ENCODE results near the gene SLC35F3.

The SLC35F3 gene

GRCh38 chr1:233998891-233999290 is 94.4 kb downstream of the SLC35F3 start:
- H3K9me2 ChIP-seq (replicated peaks; ENCODE audit: control insufficient read depth, low read length) = no peaks in the 10 kb centered on the region
- H3K27me3 ChIP-seq (ENCODE audit: control insufficient read depth, low read length) = no peaks in the 10 kb centered on the region
- no peak for TF ChIP-seq CTCF (IDR thresholded peaks at IDR 0.05; ENCODE audit: low read depth, low read length, poor library complexity, severe bottlenecking)
- TF ChIP-seq EZH2phosphoT487 (IDR thresholded peaks at IDR 0.05; ENCODE audit: borderline replicate concordance, low read length) = no peak
- no peaks in the 10 kb centered on the region for H3K4me1 ChIP-seq (ENCODE audit: control insufficient read depth, low read length)
- no peaks in the 10 kb centered on the region for H4K20me1 ChIP-seq (ENCODE audit: control insufficient read depth, insufficient read depth, low read depth, low read length)
- H3K27ac ChIP-seq (ENCODE audit: low read depth, low read length) = no peak overlapping the region
- no peak overlapping the region for H3K4me2 ChIP-seq (ENCODE audit: low read length)
- H3F3A ChIP-seq (ENCODE audit: control insufficient read depth, insufficient read depth) = no peaks in the 10 kb centered on the region
- no peaks in the 10 kb centered on the region for H3K36me3 ChIP-seq (ENCODE audit: control insufficient read depth, low read length)
- H3K79me2 ChIP-seq (ENCODE audit: control insufficient read depth, low read length) = no peaks in the 10 kb centered on the region
- H3K4me3 ChIP-seq (ENCODE audit: low read length) = no peak overlapping the region
- no peaks in the 10 kb centered on the region for H3K9me3 ChIP-seq (ENCODE audit: control insufficient read depth, insufficient read depth, low read length)

GRCh38 chr1:234000557-234001041 is 96.1 kb downstream of the SLC35F3 start:
- Histone ChIP-seq H4K20me1 (ENCODE audit: control insufficient read depth, insufficient read depth, low read depth, low read length) (no peaks in the 10 kb centered on the region), H3F3A (ENCODE audit: control insufficient read depth, insufficient read depth) (no peaks in the 10 kb centered on the region), H3K9me2 (replicated peaks; ENCODE audit: control insufficient read depth, low read length) (no peaks in the 10 kb centered on the region), H3K79me2 (ENCODE audit: control insufficient read depth, low read length) (no peaks in the 10 kb centered on the region), H3K27me3 (ENCODE audit: control insufficient read depth, low read length) (no peaks in the 10 kb centered on the region), H3K4me3 (ENCODE audit: low read length) (no peak overlapping the region), H3K4me2 (ENCODE audit: low read length) (no peak overlapping the region), H3K4me1 (ENCODE audit: control insufficient read depth, low read length) (no peaks in the 10 kb centered on the region), H3K9me3 (ENCODE audit: control insufficient read depth, insufficient read depth, low read length) (no peaks in the 10 kb centered on the region), H3K36me3 (ENCODE audit: control insufficient read depth, low read length) (no peaks in the 10 kb centered on the region), H3K27ac (ENCODE audit: low read depth, low read length) (no peak overlapping the region)
- TF ChIP-seq EZH2phosphoT487 (IDR thresholded peaks at IDR 0.05; ENCODE audit: borderline replicate concordance, low read length) = no peak

GRCh38 chr1:234001817-234002216 is 97.3 kb downstream of the SLC35F3 start:
- no peak overlapping the region for H3K4me3 ChIP-seq (ENCODE audit: low read length)
- no peak overlapping the region for H3K4me2 ChIP-seq (ENCODE audit: low read length)
- no peaks in the 10 kb centered on the region for H4K20me1 ChIP-seq (ENCODE audit: control insufficient read depth, insufficient read depth, low read depth, low read length)
- H3K9me2 ChIP-seq (replicated peaks; ENCODE audit: control insufficient read depth, low read length) = no peaks in the 10 kb centered on the region
- no peak overlapping the region for H3K27ac ChIP-seq (ENCODE audit: low read depth, low read length)
- TF ChIP-seq CTCF (IDR thresholded peaks at IDR 0.05; ENCODE audit: low read depth, low read length, poor library complexity, severe bottlenecking) = no peak
- TF ChIP-seq EZH2phosphoT487 (IDR thresholded peaks at IDR 0.05; ENCODE audit: borderline replicate concordance, low read length) = no peak
- H3K36me3 ChIP-seq (ENCODE audit: control insufficient read depth, low read length) = no peaks in the 10 kb centered on the region
- no peaks in the 10 kb centered on the region for H3K79me2 ChIP-seq (ENCODE audit: control insufficient read depth, low read length)
- no peaks in the 10 kb centered on the region for H3K9me3 ChIP-seq (ENCODE audit: control insufficient read depth, insufficient read depth, low read length)
- no peaks in the 10 kb centered on the region for H3K27me3 ChIP-seq (ENCODE audit: control insufficient read depth, low read length)
- no peaks in the 10 kb centered on the region for H3F3A ChIP-seq (ENCODE audit: control insufficient read depth, insufficient read depth)
- H3K4me1 ChIP-seq (ENCODE audit: control insufficient read depth, low read length) = no peaks in the 10 kb centered on the region

- TF ChIP-seq EZH2phosphoT487 (IDR thresholded peaks at IDR 0.05; ENCODE audit: borderline replicate concordance, low read length) (no peak), CTCF (IDR thresholded peaks at IDR 0.05; ENCODE audit: low read depth, low read length, poor library complexity, severe bottlenecking) (no peak)
- Histone ChIP-seq H3K27ac (ENCODE audit: low read depth, low read length) (no peak overlapping the region), H3F3A (ENCODE audit: control insufficient read depth, insufficient read depth) (no peaks in the 10 kb centered on the region), H4K20me1 (ENCODE audit: control insufficient read depth, insufficient read depth, low read depth, low read length) (no peaks in the 10 kb centered on the region), H3K4me3 (ENCODE audit: low read length) (no peak overlapping the region), H3K27me3 (ENCODE audit: control insufficient read depth, low read length) (no peaks in the 10 kb centered on the region), H3K4me2 (ENCODE audit: low read length) (no peak overlapping the region), H3K9me3 (ENCODE audit: control insufficient read depth, insufficient read depth, low read length) (no peaks in the 10 kb centered on the region), H3K79me2 (ENCODE audit: control insufficient read depth, low read length) (no peaks in the 10 kb centered on the region), H3K36me3 (ENCODE audit: control insufficient read depth, low read length) (no peaks in the 10 kb centered on the region), H3K9me2 (replicated peaks; ENCODE audit: control insufficient read depth, low read length) (no peaks in the 10 kb centered on the region), H3K4me1 (ENCODE audit: control insufficient read depth, low read length) (no peaks in the 10 kb centered on the region)
Observed at GRCh38 chr1:234004591-234004990, 100.1 kb downstream of the SLC35F3 start.
